ENCODE data around the gene UBN1. TPM values are rescaled to one million over a fixed set of nuclear protein-coding genes. Genes with fewer than 3 reads are reported as not detected.

Gene UBN1
- polyA plus RNA-seq, 3 donors: 5.3 to 24.5 (median 7.3) TPM

- no peaks in the 10 kb centered on the region for H3K79me2 ChIP-seq (ENCODE audit: insufficient read depth, low read length)
- no peak overlapping the region for H3K9ac ChIP-seq (ENCODE audit: insufficient read depth, low read length, poor library complexity, severe bottlenecking)
- Mint-ChIP-seq H3K27ac (no peak overlapping the region), H3K27me3 (ENCODE audit: low read depth in 3 of 3) (no peaks in the 10 kb centered on the region), H3K9me3 (peaks cover 0 to 2% (median 0%) of the 10 kb centered on the region in 7 donors), H3K4me1 (peaks cover 8% of the 10 kb centered on the region), H3K36me3 (peaks cover 4 to 6% of the 10 kb centered on the region in 2 donors), H3K4me3 (no peak overlapping the region)
- no peaks in the 10 kb centered on the region for H3K27me3 ChIP-seq (ENCODE audit: control insufficient read depth in 2 of 2, insufficient read depth in 2 of 2, low read length in 2 of 2)
- no peak for DNase-seq
- H3K36me3 ChIP-seq (replicated peaks in 1 of 2; ENCODE audit: control insufficient read depth in 1 of 2, insufficient read depth in 2 of 2, low read length in 2 of 2): peaks cover 0 to 4% of the 10 kb centered on the region in 2 donors
- H4K20me1 ChIP-seq (ENCODE audit: insufficient read depth, low read length): no peaks in the 10 kb centered on the region
- no peak overlapping the region for H2AFZ ChIP-seq (ENCODE audit: insufficient read depth, low read depth, low read length, poor library complexity, severe bottlenecking)
- WGBS (ENCODE audit: insufficient coverage): 57% methylated on average over 18 of the region's 23 CpGs
- H3K27ac ChIP-seq (ENCODE audit: low read depth in 1 of 2, low read length in 2 of 2): no peak overlapping the region
- intact Hi-C loops (cut with micrococcal nuclease): no loop called here
- no peak overlapping the region for H3K4me3 ChIP-seq (replicated peaks in 1 of 3; ENCODE audit: low read depth in 2 of 3, low read length in 3 of 3)
- H3K9me3 ChIP-seq (replicated peaks in 1 of 2; ENCODE audit: control insufficient read depth in 1 of 2, insufficient read depth in 1 of 2, low read length in 2 of 2): no peaks in the 10 kb centered on the region
- no peak for TF ChIP-seq CTCF (IDR thresholded peaks at IDR 0.05)
- peaks cover 0 to 2% of the 10 kb centered on the region in 2 donors for H3K4me1 ChIP-seq (ENCODE audit: control insufficient read depth in 1 of 2, insufficient read depth in 2 of 2, low read length in 2 of 2)
- no peak overlapping the region for H3K4me2 ChIP-seq (replicated peaks; ENCODE audit: extremely low read depth, low read length, poor library complexity, severe bottlenecking)
Measured at GRCh38 chr16:4892361-4893102, 45.3 kb downstream of the UBN1 start.

- H3K4me3 ChIP-seq (replicated peaks in 1 of 3; ENCODE audit: low read depth in 2 of 3, low read length in 3 of 3): no peak overlapping the region
- Mint-ChIP-seq H3K36me3 (peaks cover 4 to 6% of the 10 kb centered on the region in 2 donors), H3K9me3 (peaks cover 0 to 5% (median 2%) of the 10 kb centered on the region in 7 donors), H3K27ac (no peak overlapping the region), H3K4me1 (peaks cover 8% of the 10 kb centered on the region), H3K4me3 (no peak overlapping the region), H3K27me3 (ENCODE audit: low read depth in 3 of 3) (no peaks in the 10 kb centered on the region)
- H3K79me2 ChIP-seq (ENCODE audit: insufficient read depth, low read length): no peaks in the 10 kb centered on the region
- no peaks in the 10 kb centered on the region for H3K27me3 ChIP-seq (ENCODE audit: control insufficient read depth in 2 of 2, insufficient read depth in 2 of 2, low read length in 2 of 2)
- no peak overlapping the region for H3K4me2 ChIP-seq (replicated peaks; ENCODE audit: extremely low read depth, low read length, poor library complexity, severe bottlenecking)
- no peak overlapping the region for H3K27ac ChIP-seq (ENCODE audit: low read depth in 1 of 2, low read length in 2 of 2)
- no peaks in the 10 kb centered on the region for H4K20me1 ChIP-seq (ENCODE audit: insufficient read depth, low read length)
- no peak for DNase-seq
- H3K9ac ChIP-seq (ENCODE audit: insufficient read depth, low read length, poor library complexity, severe bottlenecking): no peak overlapping the region
- 96% methylated on average over 23 of the region's 26 CpGs for WGBS (ENCODE audit: insufficient coverage)
- H3K9me3 ChIP-seq (replicated peaks in 1 of 2; ENCODE audit: control insufficient read depth in 1 of 2, insufficient read depth in 1 of 2, low read length in 2 of 2): no peaks in the 10 kb centered on the region
- intact Hi-C loops (cut with micrococcal nuclease): no loop called here
- no peaks in the 10 kb centered on the region for H3K36me3 ChIP-seq (replicated peaks in 1 of 2; ENCODE audit: control insufficient read depth in 1 of 2, insufficient read depth in 2 of 2, low read length in 2 of 2)
- H3K4me1 ChIP-seq (ENCODE audit: control insufficient read depth in 1 of 2, insufficient read depth in 2 of 2, low read length in 2 of 2): peaks cover 0 to 2% of the 10 kb centered on the region in 2 donors
- no peak for TF ChIP-seq CTCF (IDR thresholded peaks at IDR 0.05)
- no peak overlapping the region for H2AFZ ChIP-seq (ENCODE audit: insufficient read depth, low read depth, low read length, poor library complexity, severe bottlenecking)
Measured at GRCh38 chr16:4893103-4893862, 46.0 kb downstream of the UBN1 start.
